ENCODE data around the gene KRTAP2-1.
"Not testable (repeated sequence)": the region's sequence is repeated elsewhere in the genome, so short reads cannot be mapped to it uniquely, and the experiment has no call there.

The KRTAP2-1 gene

GRCh38 chr17:41071606-41072360 is 24.7 kb upstream of the KRTAP2-1 start:
- no peak overlapping the region for H3K4me3 ChIP-seq (ENCODE audit: low read depth, low read length)
- no peak for DNase-seq (ENCODE audit: low read depth)
- no peak for TF ChIP-seq CTCF (IDR thresholded peaks at IDR 0.05; ENCODE audit: control insufficient read depth, extremely low read depth, insufficient read depth)

- no peak overlapping the region for H3K4me3 ChIP-seq (ENCODE audit: low read depth, low read length)
- no peak for TF ChIP-seq CTCF (IDR thresholded peaks at IDR 0.05; ENCODE audit: control insufficient read depth, extremely low read depth, insufficient read depth)
- no peak for DNase-seq (ENCODE audit: low read depth)
These were observed 21.9 kb upstream of the KRTAP2-1 start for GRCh38 chr17:41069031-41069430.

GRCh38 chr17:41067281-41067680 is 20.2 kb upstream of the KRTAP2-1 start:
- no peak for TF ChIP-seq CTCF (IDR thresholded peaks at IDR 0.05; ENCODE audit: control insufficient read depth, extremely low read depth, insufficient read depth)
- H3K4me3 ChIP-seq (ENCODE audit: low read depth, low read length) = no peak overlapping the region
- no peak for DNase-seq (ENCODE audit: low read depth)

- TF ChIP-seq CTCF (IDR thresholded peaks at IDR 0.05; ENCODE audit: control insufficient read depth, extremely low read depth, insufficient read depth) = no peak
- no peak within 1 kb of the TSS for H3K4me3 ChIP-seq (ENCODE audit: low read depth, low read length)
- DNase-seq (ENCODE audit: low read depth) = no peak
These were observed 18.9 kb upstream of the KRTAP2-1 start, which contains the start of gene KRTAP2-4 for GRCh38 chr17:41065829-41066624. KRTAP2-4 (minus strand) TSS chr17:41065879; CDS start chr17:41065845, 34 bp downstream.

GRCh38 chr17:41065016-41065689 is 18.0 kb upstream of the KRTAP2-1 start:
- H3K4me3 ChIP-seq (ENCODE audit: low read depth, low read length); DNase-seq (ENCODE audit: low read depth): not testable (repeated sequence)

- DNase-seq (ENCODE audit: low read depth) = no peak
- H3K4me3 ChIP-seq (ENCODE audit: low read depth, low read length) = no peak overlapping the region
- no peak for TF ChIP-seq CTCF (IDR thresholded peaks at IDR 0.05; ENCODE audit: control insufficient read depth, extremely low read depth, insufficient read depth)
These were observed 17.2 kb upstream of the KRTAP2-1 start for GRCh38 chr17:41064301-41064700.

GRCh38 chr17:41063449-41063848 is 16.3 kb upstream of the KRTAP2-1 start:
- no peak for TF ChIP-seq CTCF (IDR thresholded peaks at IDR 0.05; ENCODE audit: control insufficient read depth, extremely low read depth, insufficient read depth)
- no peak for DNase-seq (ENCODE audit: low read depth)
- H3K4me3 ChIP-seq (ENCODE audit: low read depth, low read length) = no peak overlapping the region
